Glutamatergic neuron (in vitro differentiated cells): ENCODE measurements around the gene MAPKAPK5. TPM values are rescaled to one million over a fixed set of nuclear protein-coding genes. Genes with fewer than 3 reads are reported as not detected.

Experiments used
- microRNA-seq: library from miRNA; unstranded; fragments of <30 nt; microRNA quantifications from one replicate; pipeline ENCODE4, GENCODE V29; 2020; ENCODE audit not compliant: unreplicated experiment
- total RNA-seq: library from RNA; stranded (reverse); fragmentation: NEBNext Ultra II Directional; extraction: Animal tissue kit (Norgen Biotek cat#: 25700); gene quantifications from one replicate; pipeline ENCODE4 v1.2.1, GENCODE V29; 2021; ENCODE audit not compliant: unreplicated experiment

The MAPKAPK5 gene
- total RNA-seq, 1 donor from 2014 or later = 125 TPM

Small RNAs within 50 kb of the gene (microRNA-seq; reads per million reads assigned to microRNA genes)
- 0.55 reads per million for gene MIR6761

Other genes with a start within 250 kb of the MAPKAPK5 start
- gene ATXN2, start 242.9 kb upstream of the MAPKAPK5 start, total RNA-seq = 80.8 TPM
- gene BRAP, start 156.3 kb upstream of the MAPKAPK5 start, total RNA-seq = 26.1 TPM
- gene ACAD10, start 156.2 kb upstream of the MAPKAPK5 start, total RNA-seq = 35.9 TPM
- 55.2 TPM for gene ALDH2, start 75.3 kb upstream of the MAPKAPK5 start, total RNA-seq
- gene TMEM116, start 170.9 kb downstream of the MAPKAPK5 start, total RNA-seq = 9.7 TPM
- gene ERP29, start 171.2 kb downstream of the MAPKAPK5 start, total RNA-seq = 114 TPM